K562 (cell line): ENCODE results near the gene EXO5. TPM values are rescaled to one million over a fixed set of nuclear protein-coding genes. Genes with fewer than 3 reads are reported as not detected.
A peak's percentile ranks its signal among the peaks of the same experiment; 100 is the strongest.

Experiments used
- ATAC-seq: fragments of 200-7000 bp; cut with Tn5 transposase; 3 replicates; pipeline ENCODE4 v1.9.1; 2020; ENCODE audit warnings: moderate library complexity
- BruUV-seq: library from RNA; stranded (reverse); fragments of 400-500 nt; replicated peaks from 2 replicates; lab custom pipeline; 2021; lab: Mats Ljungman, UMichigan
- CTCF ChIA-PET: fragments of 300-600 bp; formaldehyde crosslinking; extraction: SDS; loops from one replicate; lab custom pipeline; 2021; ENCODE audit warnings: low intra/inter-chr PET ratio; lab: Yijun Ruan, JAX
- POLR2A ChIA-PET: fragments of 300-600, 350-650 bp; sonication (Branson Sonifier 250); formaldehyde crosslinking; extraction: SDS; loops from one replicate; lab custom pipeline; 2021; ENCODE audit warnings: antibody characterized with exemption, inconsistent platforms; lab: Yijun Ruan, JAX
- DNase-seq, 4 experiments: peaks; one replicate each; pipeline versions ENCODE4 v3.0.0 to v3.0.0-alpha.2; 2011 to 2018; ENCODE audit warnings: low spot score in 3 of 4, mixed read lengths in 3 of 4; ENCODE audit errors: extremely low read depth in 1 of 4
- FAIRE-seq: peaks from 2 replicates; lab custom pipeline; 2011; peaks lifted over from hg19 to GRCh38; lab: Jason Lieb, UNC
- H2AFZ ChIP-seq: 2 replicates; pipeline ENCODE4 v1.6.0; 2011; ENCODE audit warnings: low read depth, low read length, control low read depth, inconsistent platforms
- H3K27ac ChIP-seq: fragments of 200-600 bp; 3 replicates; pipeline ENCODE4 v1.8.0; 2011; ENCODE audit warnings: low read depth, mild to moderate bottlenecking, control low read depth, inconsistent platforms, low read length, moderate library complexity, mixed read lengths; ENCODE audit errors: extremely low read depth
- H3K27me3 ChIP-seq, 2 experiments: fragments of 300-600 bp in 1 of 2; 2 replicates in 1 of 2; 3 replicates in 1 of 2; pipeline versions ENCODE4 v1.6.0 to v1.8.0; 2011; ENCODE audit warnings: inconsistent platforms in 2 of 2, low read length in 2 of 2, mild to moderate bottlenecking in 1 of 2, mixed read lengths in 1 of 2, moderate library complexity in 1 of 2; ENCODE audit not compliant: control insufficient read depth in 2 of 2, insufficient read depth in 2 of 2
- H3K36me3 ChIP-seq: fragments of 300-600 bp; 3 replicates; pipeline ENCODE4 v1.8.0; 2011; ENCODE audit warnings: mild to moderate bottlenecking, low read length, inconsistent platforms; ENCODE audit not compliant: control insufficient read depth, insufficient read depth
- H3K4me1 ChIP-seq, 2 experiments: fragments of 200-600 bp in 1 of 2; replicated peaks in 1 of 2; 2 replicates in 1 of 2; 3 replicates in 1 of 2; pipeline versions ENCODE4 v1.5.1 to v1.8.0; 2011; ENCODE audit warnings: inconsistent platforms in 2 of 2, low read length in 2 of 2, mild to moderate bottlenecking in 1 of 2, mixed read lengths in 1 of 2, moderate library complexity in 1 of 2; ENCODE audit not compliant: control insufficient read depth in 2 of 2, insufficient read depth in 2 of 2
- H3K4me2 ChIP-seq: 2 replicates; pipeline ENCODE4 v1.6.1; 2011; ENCODE audit warnings: low read length, control low read depth, inconsistent platforms, mixed read lengths; ENCODE audit not compliant: insufficient read depth
- H3K4me3 ChIP-seq: fragments of 200-600 bp; sonication (generic), shearing (Covaris generic); 2 replicates; pipeline ENCODE4 v1.5.1; 2016; ENCODE audit warnings: control low read depth, inconsistent platforms
- H3K79me2 ChIP-seq: fragments of 200-600 bp; 3 replicates; pipeline ENCODE4 v1.8.0; 2011; ENCODE audit warnings: low read length, inconsistent platforms; ENCODE audit not compliant: control insufficient read depth, insufficient read depth
- H3K9ac ChIP-seq, 2 experiments: 2 replicates each; pipeline versions ENCODE4 v1.6.0 to v1.6.1; 2011; ENCODE audit warnings: low read depth in 2 of 2, low read length in 2 of 2, control low read depth in 1 of 2, inconsistent platforms in 1 of 2, mild to moderate bottlenecking in 1 of 2, mixed read lengths in 1 of 2; ENCODE audit not compliant: insufficient read depth in 1 of 2
- H3K9me1 ChIP-seq: one replicate; pipeline ENCODE4 v1.6.0; 2011; ENCODE audit warnings: inconsistent platforms, mild to moderate bottlenecking, low read length, moderate library complexity; ENCODE audit not compliant: control insufficient read depth, insufficient read depth
- H3K9me3 ChIP-seq: replicated peaks from 2 replicates; pipeline ENCODE4 v1.5.1; 2011; ENCODE audit warnings: low read depth, low read length, inconsistent platforms; ENCODE audit not compliant: control insufficient read depth, insufficient read depth
- H4K20me1 ChIP-seq: replicated peaks from 2 replicates; pipeline ENCODE4 v1.6.1; 2011; ENCODE audit warnings: low read length, inconsistent platforms, mixed read lengths; ENCODE audit not compliant: control insufficient read depth, insufficient read depth
- ARID2 ChIP-seq: fragments of 450-650 bp; IDR thresholded peaks from 2 replicates; pipeline ENCODE4 v1.6.1; 2017; ENCODE audit warnings: antibody characterized with exemption, mild to moderate bottlenecking
- CBX3 ChIP-seq, 2 experiments: IDR thresholded peaks; 1 replicate in 1 of 2; 2 replicates in 1 of 2; pipeline ENCODE4 v1.6.1; 2012; ENCODE audit warnings: inconsistent platforms in 2 of 2, low read length in 2 of 2, borderline replicate concordance in 1 of 2, control low read depth in 1 of 2
- NCOA6 ChIP-seq: fragments of 450-650 bp; IDR thresholded peaks from 2 replicates; pipeline ENCODE4 v1.6.1; 2017; ENCODE audit warnings: mild to moderate bottlenecking
- RBM25 ChIP-seq: fragments of 200-400 bp; formaldehyde crosslinking; IDR thresholded peaks from 2 replicates; pipeline ENCODE4 v1.6.1; 2018; ENCODE audit warnings: low read length, low read depth, moderate library complexity; ENCODE audit not compliant: severe bottlenecking
- RERE ChIP-seq: sonication (generic); formaldehyde crosslinking; IDR thresholded peaks from 2 replicates; pipeline ENCODE4 v1.8.0; 2023; ENCODE audit warnings: missing genetic modification reagents, mild to moderate bottlenecking, borderline replicate concordance
- SIN3A ChIP-seq, 2 experiments: fragments of 150-350 bp in 1 of 2; IDR thresholded peaks; 2 replicates each; pipeline ENCODE4 v1.6.1; 2011 to 2016; ENCODE audit warnings: borderline replicate concordance in 2 of 2, low read depth in 2 of 2, low read length in 2 of 2, mild to moderate bottlenecking in 2 of 2, moderate library complexity in 2 of 2; ENCODE audit not compliant: control insufficient read depth in 1 of 2
- TAF9B ChIP-seq: fragments of 450-650 bp; IDR thresholded peaks from 2 replicates; pipeline ENCODE4 v1.6.1; 2018; ENCODE audit warnings: mild to moderate bottlenecking; ENCODE audit not compliant: partially characterized antibody
- TRIM24 ChIP-seq, 2 experiments: fragments of 450-650 bp; IDR thresholded peaks; 2 replicates each; pipeline ENCODE4 v1.6.1; 2016
- TRIM28 ChIP-seq: fragments of 450-650 bp; IDR thresholded peaks from 2 replicates; pipeline ENCODE4 v1.6.1; 2017
- ZFP30 ChIP-seq: fragments of 250-450 bp; sonication (Bioruptor Pico); IDR thresholded peaks from 2 replicates; pipeline ENCODE4 v1.8.0; 2022; ENCODE audit warnings: moderate library complexity, mild to moderate bottlenecking, inconsistent platforms, borderline replicate concordance
- ZNF280A ChIP-seq: fragments of 450-650 bp; IDR thresholded peaks from 2 replicates; pipeline ENCODE4 v1.6.1; 2018; ENCODE audit warnings: mild to moderate bottlenecking, low read depth; ENCODE audit not compliant: partially characterized antibody
- WGBS: fragments of 100-300 bp; shearing (Covaris generic); methylation state at CpG from one replicate; pipeline ENCODE4 v1.1.6; 2016; ENCODE audit warnings: low coverage, mixed read lengths; ENCODE audit not compliant: insufficient coverage; ENCODE audit errors: missing lambda C conversion rate; 5-methylcytosine and 5-hydroxymethylcytosine counted together
- in situ Hi-C: fragments of 300-500 bp; cut with MboI; formaldehyde crosslinking; loops from 4 replicates; pipeline ENCODE4 v1.15.0; 2018; ENCODE audit warnings: inconsistent platforms, mixed read lengths
- intact Hi-C: fragments of 100-400 bp; cut with micrococcal nuclease; formaldehyde crosslinking; loops from 2 replicates; pipeline ENCODE4 v1.14.2; 2022
- polyA plus RNA-seq, 8 experiments: library from polyadenylated mRNA; depleted of rRNA in 4 of 8; stranded (reverse) in 5 of 8; unstranded in 3 of 8; fragments of >200 nt; fragmentation: Nextera tagmentation in 2 of 8; fragmentation: Illumina TruSeq in 1 of 8; extraction: Ambion mirVana in 2 of 8; extraction: Trizol in 1 of 8; gene quantifications; 2 replicates each; pipeline versions ENCODE4 v1.2.1 to v1.2.3, GENCODE V29; 2011 to 2014; ENCODE audit warnings: inconsistent platforms in 1 of 8, missing spikeins in 1 of 8
- total RNA-seq, 7 experiments: library from RNA; depleted of rRNA in 6 of 7; stranded (reverse); fragments of >200 nt in 6 of 7; fragmentation: Illumina TruSeq in 2 of 7; extraction: Trizol in 2 of 7; gene quantifications; 2 replicates each; pipeline versions ENCODE4 v1.2.1 to v1.2.3, GENCODE V29; 2011 to 2021; ENCODE audit warnings: low replicate concordance in 1 of 7

Gene EXO5
- total and polyA plus RNA-seq, 9 of the 15 experiments (the other 6 are each of a cell fraction or from before 2014, with no cell fraction given), result 1.1 to 4.3 (median 2.8) TPM

DNA sequence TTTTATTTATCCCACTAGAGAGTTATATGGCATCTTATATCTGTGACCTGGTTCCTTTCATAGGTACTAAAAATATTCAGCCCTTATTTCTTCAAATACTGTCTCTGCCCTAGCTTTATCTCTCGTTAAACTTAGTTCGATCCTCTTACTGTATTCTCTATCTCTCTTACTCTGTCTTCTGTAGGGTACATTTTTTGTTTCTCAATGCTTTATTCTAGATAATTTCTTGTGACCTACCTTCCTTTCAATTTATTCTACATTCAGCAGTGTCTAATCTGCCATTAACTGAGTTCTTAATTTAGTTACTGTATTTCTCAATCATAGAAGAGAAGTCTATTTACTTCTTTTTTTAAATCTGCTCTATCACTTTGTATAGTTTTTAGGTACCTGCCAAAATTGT, 33.3 kb upstream of the EXO5 start:
- H3K9ac ChIP-seq, result no peak overlapping the region
- no peak for DNase-seq
- intact Hi-C loops, result no loop called here
- H3K27me3 ChIP-seq, result no peaks in the 10 kb centered on the region
- POLR2A ChIA-PET, result no interaction called here
- no peaks in the 10 kb centered on the region for H4K20me1 ChIP-seq
- H3K4me2 ChIP-seq, result no peak overlapping the region
- TF ChIP-seq ARID2 (no peak), TRIM24 (IDR thresholded peaks at IDR 0.05) (peak; percentile 13 to 49; a peak in 1 of 4 replicates), ZFP30 (CRISPR knock-in tag) (peak; percentile 95), TAF9B (no peak), TRIM28 (peak; percentile 92; the same call in 1 of the 2 replicates), CBX3 (IDR thresholded peaks at IDR 0.05; ENCODE audit: borderline replicate concordance in 1 of 2, low read length in 2 of 2) (peak in 1 of 2 experiments; percentile 86; a peak in 2 of 3 replicates), NCOA6 (no peak), ZNF280A (peak; percentile 79), RBM25 (peak; percentile 53), RERE (CRISPR knock-in tag) (no peak), SIN3A (IDR thresholded peaks at IDR 0.05; ENCODE audit: borderline replicate concordance in 2 of 2, control insufficient read depth in 1 of 2, low read depth in 2 of 2, low read length in 2 of 2) (no peak)
- TF ChIP-seq, all 486 proteins: peak for 6
- Histone ChIP-seq H3K36me3 (peaks cover 3% of the 10 kb centered on the region; the same call in 1 of the 3 replicates), H3K79me2 (peaks cover 10% of the 10 kb centered on the region; the same call in 2 of the 3 replicates), H3K9me3 (peaks cover 11% of the 10 kb centered on the region; the same call in 1 of the 2 replicates), H2AFZ (no peak overlapping the region), H3K9me1 (no peaks in the 10 kb centered on the region), H3K4me1 (peaks cover 10 to 11% of the 10 kb centered on the region in 2 experiments; a peak in 3 of 5 replicates), H3K4me3 (no peak overlapping the region), H3K27ac (no peak overlapping the region)
- BruUV-seq, result no TSS peak
- WGBS, result 11% methylated on average over 2 of the region's 2 CpGs
- CTCF ChIA-PET, result no interaction called here
- in situ Hi-C loops, result no loop called here
- ATAC-seq (no peak), FAIRE-seq (no peak)
